H54 (cell line): Measurements from ENCODE around the gene KCNH2.

ENCODE experiments used
- DNase-seq: peaks from one replicate; pipeline ENCODE4 v3.0.0; 2011; ENCODE audit warnings: low spot score, mixed read lengths; ENCODE audit not compliant: insufficient read length
- FAIRE-seq: peaks from 3 replicates; lab custom pipeline; 2011; peaks lifted over from hg19 to GRCh38; lab: Jason Lieb, UNC
- POLR2A ChIP-seq: IDR thresholded peaks from 2 replicates; pipeline ENCODE4 v1.6.1; 2011; ENCODE audit warnings: low read depth, mild to moderate bottlenecking, low read length

The KCNH2 gene

GRCh38 chr7:150900675-150901074, 77.4 kb downstream of the KCNH2 start:
- FAIRE-seq: no peak
- TF ChIP-seq POLR2A: no peak

DNA sequence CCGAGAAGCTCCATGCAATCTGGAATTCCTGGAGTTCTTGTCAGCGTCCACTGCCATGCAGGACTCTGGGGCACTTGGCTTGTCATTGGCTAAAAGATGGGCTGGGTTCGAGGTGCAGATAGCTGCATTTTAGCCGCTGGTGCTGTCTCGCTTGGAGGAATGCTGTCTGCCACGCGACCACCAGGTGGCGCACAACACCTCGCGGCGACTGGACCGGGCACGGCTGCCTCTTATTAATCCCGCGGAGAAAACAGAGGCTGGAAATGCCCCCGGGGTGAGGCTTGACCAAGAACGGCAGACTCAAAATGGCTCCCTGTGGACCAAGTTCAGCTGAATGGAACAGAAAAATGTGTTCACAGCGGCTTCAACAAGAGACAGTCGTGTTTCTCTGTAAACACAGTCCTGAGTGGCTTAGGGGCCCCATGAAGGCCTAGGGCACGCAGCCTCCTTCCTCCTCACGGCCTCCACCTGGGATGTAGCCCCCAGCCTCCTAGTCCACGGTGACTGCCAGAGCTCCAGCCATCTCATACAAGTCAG, 79.6 kb downstream of the KCNH2 start:
- DNase-seq (peak; percentile 67), FAIRE-seq (no peak)
- TF ChIP-seq POLR2A: no peak

More at GRCh38 chr7:150900675-150901074, 77.4 kb downstream of the KCNH2 start:
- DNase-seq: no peak

DNA sequence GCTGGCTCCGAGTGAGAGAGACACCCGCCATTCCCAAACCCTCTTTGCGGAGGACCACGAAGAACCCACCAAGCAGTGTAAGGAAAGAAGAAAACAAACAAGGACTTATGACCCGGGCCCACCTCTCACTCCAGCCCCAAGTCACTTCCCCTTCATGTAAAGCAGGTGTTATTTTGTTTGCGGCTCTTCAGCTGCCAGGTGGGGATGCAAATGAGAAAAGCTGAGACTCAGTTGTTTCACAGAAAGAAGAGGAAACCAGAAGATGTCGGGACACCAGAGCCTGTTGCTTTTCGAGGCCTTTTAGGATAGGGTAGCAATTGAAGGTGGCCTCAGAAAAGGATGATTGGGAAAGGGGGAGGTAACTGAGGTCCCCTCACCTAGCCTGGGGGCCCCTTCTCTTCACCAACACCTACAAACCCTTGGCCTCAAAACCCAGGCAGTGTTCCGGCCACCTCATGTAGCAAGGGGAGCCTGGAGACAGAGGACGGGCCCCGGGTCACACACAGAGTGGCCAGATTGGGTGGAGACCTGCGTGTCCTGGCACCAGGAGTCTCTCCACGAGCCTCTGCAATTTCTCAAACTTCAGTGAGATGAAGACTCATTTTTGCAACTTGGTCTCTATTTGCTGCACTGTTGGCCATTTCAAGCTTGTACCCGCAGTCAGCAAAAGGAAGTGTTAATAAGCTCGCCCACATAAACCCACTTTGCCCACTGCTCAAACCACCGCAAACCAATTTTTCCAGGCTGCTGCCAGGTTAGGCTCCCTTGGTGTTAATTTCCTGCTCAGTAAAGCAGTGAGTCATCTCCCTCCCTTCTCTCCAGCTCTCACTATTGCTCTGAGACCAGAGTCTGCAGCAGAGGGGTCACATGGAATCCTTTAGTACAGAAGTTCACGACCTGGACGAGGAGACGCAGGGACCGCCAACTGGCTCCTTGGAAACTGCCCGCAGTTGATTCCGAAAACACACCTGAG, 80.3 kb downstream of the KCNH2 start:
- TF ChIP-seq POLR2A: no peak
- no peak for DNase-seq
- FAIRE-seq: no peak

DNA sequence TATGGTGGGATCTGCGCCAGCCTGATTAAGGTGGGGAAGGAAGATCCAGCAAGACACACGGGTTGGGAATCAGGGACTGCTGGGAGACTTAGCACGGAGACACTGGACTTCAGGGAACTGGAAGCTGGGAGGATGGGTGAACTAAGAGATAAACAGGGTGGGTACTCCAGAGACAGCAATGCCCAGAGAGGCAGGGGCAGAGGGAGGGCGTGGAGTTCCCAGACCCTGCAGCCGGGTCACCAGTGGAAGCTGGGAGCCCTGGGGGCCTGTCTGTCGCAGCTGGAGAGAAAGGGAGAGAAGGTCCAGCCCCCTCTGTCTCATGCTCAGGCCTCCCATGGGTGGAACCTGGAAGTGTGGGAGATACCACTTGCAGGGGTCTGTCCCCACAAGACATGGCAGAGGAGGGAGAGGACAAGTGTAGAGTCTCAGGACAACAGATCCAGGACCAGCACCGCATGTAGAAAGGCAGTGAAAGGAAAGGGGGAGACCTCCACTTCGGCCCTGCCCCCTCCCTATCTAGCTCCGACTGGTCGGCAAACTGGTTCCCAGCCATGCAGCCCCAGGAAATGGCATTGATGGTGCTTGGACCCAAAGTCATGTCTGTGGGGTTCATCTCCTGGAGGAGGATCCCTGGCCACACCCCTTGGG, 81.4 kb downstream of the KCNH2 start:
- DNase-seq: no peak
- no peak for TF ChIP-seq POLR2A
- no peak for FAIRE-seq

GRCh38 chr7:150895809-150896208, 82.3 kb downstream of the KCNH2 start:
- FAIRE-seq (no peak), DNase-seq (no peak)
- TF ChIP-seq POLR2A: no peak
